Measurements from ENCODE around the gene AURKA.
"Not testable (repeated sequence)": the region's sequence is repeated elsewhere in the genome, so short reads cannot be mapped to it uniquely, and the experiment has no call there.

AURKA gene

GRCh38 chr20:56420940-56421688 lies 29.1 kb upstream of the AURKA start:
- no peak for DNase-seq

- DNase-seq = no peak
These were observed 28.0 kb upstream of the AURKA start for GRCh38 chr20:56420028-56420427.

GRCh38 chr20:56418385-56418861 lies 26.4 kb upstream of the AURKA start:
- DNase-seq = peak; percentile 34

- DNase-seq = no peak
These were observed 25.9 kb upstream of the AURKA start for GRCh38 chr20:56417911-56418310.

- no peak for DNase-seq
These were observed 25.4 kb upstream of the AURKA start for GRCh38 chr20:56417402-56417801.

GRCh38 chr20:56414842-56415765 lies 23.1 kb upstream of the AURKA start:
- DNase-seq = peak; percentile 53

- DNase-seq = no peak
These were observed 20.9 kb upstream of the AURKA start for GRCh38 chr20:56412949-56413348.

- no peak for DNase-seq
These were observed 20.4 kb upstream of the AURKA start for GRCh38 chr20:56412473-56412790.

GRCh38 chr20:56411759-56412472 lies 19.9 kb upstream of the AURKA start, which contains the start of gene CASS4:
Gene CASS4, plus strand, starts transcription at chr20:56412260. Its CDS starts 199 bp downstream, at chr20:56412459.
- DNase-seq = peak; percentile 59

GRCh38 chr20:56411287-56411686 lies 19.3 kb upstream of the AURKA start:
- DNase-seq = not testable (repeated sequence)

- DNase-seq = no peak
These were observed 17.9 kb upstream of the AURKA start for GRCh38 chr20:56409956-56410355.

- DNase-seq = no peak
These were observed 17.5 kb upstream of the AURKA start for GRCh38 chr20:56409521-56409920.

GRCh38 chr20:56406910-56407309 lies 14.9 kb upstream of the AURKA start:
- no peak for DNase-seq

GRCh38 chr20:56405356-56405755 lies 13.3 kb upstream of the AURKA start:
- not testable (repeated sequence) for DNase-seq

GRCh38 chr20:56403465-56403864 lies 11.4 kb upstream of the AURKA start:
- no peak for DNase-seq

GRCh38 chr20:56400001-56400640 lies 8.1 kb upstream of the AURKA start:
- peak; percentile 81 for DNase-seq

- no peak for DNase-seq
These were observed 3.2 kb upstream of the AURKA start for GRCh38 chr20:56395166-56395565.

GRCh38 chr20:56393653-56394052 lies 1.6 kb upstream of the AURKA start:
- DNase-seq = no peak

GRCh38 chr20:56392881-56393482 lies 967 bp upstream of the AURKA start:
- peak; percentile 55 for DNase-seq

GRCh38 chr20:56391596-56392131 lies 351 bp downstream of the AURKA start:
- DNase-seq = no peak

- no peak for DNase-seq
These were observed 978 bp downstream of the AURKA start for GRCh38 chr20:56391037-56391436.

- not testable (repeated sequence) for DNase-seq
These were observed 1.6 kb downstream of the AURKA start for GRCh38 chr20:56390396-56390795.

Data from CD4-positive, alpha-beta T cell treated with Interleukin-12 subunit alpha and Interleukin-12 subunit beta, for 1 hour (primary cell).